A549 (cell line): ENCODE results near the gene PLD6. TPM values are rescaled to one million over a fixed set of nuclear protein-coding genes. Genes with fewer than 3 reads are reported as not detected.

Experiments
- ATAC-seq, 2 experiments: fragments of 200-7000 bp in 1 of 2; fragments of >200 bp in 1 of 2; cut with Nextera tagmentation in 1 of 2; cut with Tn5 transposase in 1 of 2; 3 replicates each; pipeline versions ENCODE4 v1.8.0 to v1.9.1; 2018 to 2020; ENCODE audit warnings: mild to moderate bottlenecking in 1 of 2, moderate library complexity in 1 of 2
- CTCF ChIA-PET: fragments of 300-600 bp; sonication (Branson Sonifier 250); formaldehyde crosslinking; extraction: SDS; loops from one replicate; lab custom pipeline; 2021; ENCODE audit warnings: antibody characterized with exemption, inconsistent platforms; lab: Yijun Ruan, JAX
- POLR2A ChIA-PET: fragments of 350-600 bp; formaldehyde crosslinking; extraction: SDS; loops from one replicate; lab custom pipeline; 2021; ENCODE audit warnings: antibody characterized with exemption, inconsistent platforms; lab: Yijun Ruan, JAX
- DNase-seq, 2 experiments: peaks; one replicate each; pipeline versions ENCODE4 v3.0.0 to v3.0.0-alpha.2; 2011 to 2016; ENCODE audit warnings: low read depth in 1 of 2, low spot score in 1 of 2
- FAIRE-seq: peaks from 2 replicates; lab custom pipeline; 2011; peaks lifted over from hg19 to GRCh38; lab: Jason Lieb, UNC
- H3K27ac ChIP-seq, 2 experiments: fragments of >200 bp; sonication (Bioruptor Twin); formaldehyde crosslinking; 3 replicates each; pipeline ENCODE4 v1.5.1; 2016 to 2017
- H3K4me1 ChIP-seq: fragments of >200 bp; sonication (Bioruptor Twin); formaldehyde crosslinking; 3 replicates; pipeline ENCODE4 v1.6.1; 2016
- H3K4me2 ChIP-seq: fragments of >200 bp; sonication (Bioruptor Twin); formaldehyde crosslinking; 3 replicates; pipeline ENCODE4 v1.6.1; 2016
- H3K4me3 ChIP-seq: fragments of >200 bp; sonication (Bioruptor Twin); formaldehyde crosslinking; 3 replicates; pipeline ENCODE4 v1.5.1; 2016
- H3K9me3 ChIP-seq: fragments of >200 bp; sonication (Bioruptor Twin); formaldehyde crosslinking; 3 replicates; pipeline ENCODE4 v1.6.1; 2016
- BCL3 ChIP-seq: fragments of >200 bp; sonication (Bioruptor Twin); formaldehyde crosslinking; IDR thresholded peaks from 3 replicates; pipeline ENCODE4 v1.6.1; 2016
- BHLHE40 ChIP-seq: IDR thresholded peaks from 2 replicates; pipeline ENCODE4 v1.6.1; 2012; ENCODE audit warnings: low read depth, low read length, inconsistent platforms
- CBX2 ChIP-seq: fragments of 200-600 bp; sonication (generic); IDR thresholded peaks from 2 replicates; pipeline ENCODE4 v1.6.1; 2016; ENCODE audit warnings: low read depth, mild to moderate bottlenecking, borderline replicate concordance
- CEBPB ChIP-seq, 2 experiments: fragments of >200 bp in 1 of 2; sonication (Bioruptor Twin) in 1 of 2; formaldehyde crosslinking in 1 of 2; IDR thresholded peaks; 2 replicates each; pipeline ENCODE4 v1.6.1; 2012 to 2016
- EHF ChIP-seq: fragments of 250-450 bp; sonication (Bioruptor Pico); IDR thresholded peaks from 2 replicates; pipeline ENCODE4 v1.5.0; 2020; ENCODE audit warnings: mild to moderate bottlenecking
- ESRRA ChIP-seq: fragments of 150-350 bp; IDR thresholded peaks from 2 replicates; pipeline ENCODE4 v1.6.1; 2014; ENCODE audit warnings: mild to moderate bottlenecking, low read length, borderline replicate concordance
- FOSL2 ChIP-seq, 2 experiments: fragments of 450-650 bp in 1 of 2; fragments of >200 bp in 1 of 2; sonication (Bioruptor Twin) in 1 of 2; formaldehyde crosslinking; IDR thresholded peaks; 2 replicates each; pipeline versions ENCODE4 v1.5.0 to v1.6.1; 2016 to 2020; ENCODE audit warnings: mild to moderate bottlenecking in 1 of 2, moderate library complexity in 1 of 2
- GATA3 ChIP-seq: IDR thresholded peaks from 2 replicates; pipeline ENCODE4 v1.6.1; 2012; ENCODE audit warnings: borderline replicate concordance
- HES2 ChIP-seq: fragments of >200 bp; sonication (Bioruptor Twin); formaldehyde crosslinking; IDR thresholded peaks from 2 replicates; pipeline ENCODE4 v1.6.1; 2016
- HEYL ChIP-seq: fragments of 250-450 bp; sonication (Bioruptor Pico); IDR thresholded peaks from 2 replicates; pipeline ENCODE4 v1.8.0; 2021; ENCODE audit warnings: mild to moderate bottlenecking, moderate library complexity
- HMGXB4 ChIP-seq: fragments of 250-450 bp; sonication (Bioruptor Pico); IDR thresholded peaks from 2 replicates; pipeline ENCODE4 v1.5.0; 2021; ENCODE audit warnings: mild to moderate bottlenecking, moderate library complexity, borderline replicate concordance
- HOXB13 ChIP-seq: fragments of 250-450 bp; sonication (Bioruptor Pico); IDR thresholded peaks from 2 replicates; pipeline ENCODE4 v1.5.0; 2020; ENCODE audit warnings: low read depth, mild to moderate bottlenecking, moderate library complexity
- MAFK ChIP-seq: fragments of 450-650 bp; IDR thresholded peaks from 2 replicates; pipeline ENCODE4 v1.6.1; 2014; ENCODE audit not compliant: partially characterized antibody
- MYC ChIP-seq: IDR thresholded peaks from 2 replicates; pipeline ENCODE4 v1.6.1; 2012; ENCODE audit warnings: mild to moderate bottlenecking, inconsistent platforms, low read length, improper control_type of control experiment, borderline replicate concordance
- NFE2L2 ChIP-seq: fragments of 150-350 bp; conservative IDR thresholded peaks from 2 replicates; pipeline ENCODE4 v1.6.1; 2014; ENCODE audit warnings: low read length
- RAD21 ChIP-seq, 2 experiments: fragments of >200 bp in 1 of 2; sonication (Bioruptor Twin) in 1 of 2; formaldehyde crosslinking in 1 of 2; IDR thresholded peaks in 1 of 2; conservative IDR thresholded peaks in 1 of 2; 2 replicates in 1 of 2; 3 replicates in 1 of 2; pipeline ENCODE4 v1.6.1; 2012 to 2018; ENCODE audit warnings: inconsistent platforms in 1 of 2
- RCOR1 ChIP-seq: fragments of 150-350 bp; IDR thresholded peaks from 2 replicates; pipeline ENCODE4 v1.6.1; 2014; ENCODE audit warnings: antibody characterized with exemption, low read length, low read depth
- REST ChIP-seq: fragments of 200-600 bp; sonication (generic); IDR thresholded peaks from 2 replicates; pipeline ENCODE4 v1.6.1; 2016; ENCODE audit warnings: antibody characterized with exemption, mild to moderate bottlenecking, moderate library complexity
- TP53 ChIP-seq: fragments of 250-450 bp; sonication (Bioruptor Pico); IDR thresholded peaks from 2 replicates; pipeline ENCODE4 v1.5.0; 2021; ENCODE audit warnings: mild to moderate bottlenecking, moderate library complexity
- USF2 ChIP-seq: fragments of 450-650 bp; IDR thresholded peaks from 2 replicates; pipeline ENCODE4 v1.6.1; 2014; ENCODE audit warnings: antibody characterized with exemption
- ZNF302 ChIP-seq: fragments of 250-450 bp; sonication (Bioruptor Pico); IDR thresholded peaks from 2 replicates; pipeline ENCODE4 v1.9.0; 2021; ENCODE audit warnings: inconsistent platforms, mild to moderate bottlenecking, moderate library complexity
- ZSCAN20 ChIP-seq: fragments of 250-450 bp; sonication (Bioruptor Pico); IDR thresholded peaks from 2 replicates; pipeline ENCODE4 v1.8.0; 2022; ENCODE audit warnings: mild to moderate bottlenecking, moderate library complexity
- WGBS: methylation state at CpG from one replicate; pipeline ENCODE4 v1.1.6; 2017; ENCODE audit errors: missing lambda C conversion rate; 5-methylcytosine and 5-hydroxymethylcytosine counted together
- polyA plus RNA-seq, 4 experiments: library from polyadenylated mRNA; depleted of rRNA in 3 of 4; stranded (reverse); fragments of >200 nt; fragmentation: RNase III in 1 of 4; extraction: RNeasy Plus Mini Kit Qiagen cat#74134 plus additional on column Dnase treatment in 1 of 4; gene quantifications; 2 replicates in 3 of 4; 3 replicates in 1 of 4; pipeline ENCODE4 v1.2.3, GENCODE V29; 2011 to 2017

PLD6 gene
- polyA plus RNA-seq, 2 of the 4 experiments (the other 2 are of a cell fraction): 5.6 to 5.7 TPM

- TF ChIP-seq USF2: no peak
- no peak for TF ChIP-seq GATA3
- TF ChIP-seq FOSL2 (IDR thresholded peaks at IDR 0.05): no peak
- TF ChIP-seq FOSL2 (CRISPR knock-in tag; IDR thresholded peaks at IDR 0.05): no peak
Observed at GRCh38 chr17:17223736-17224135, 17.6 kb upstream of the PLD6 start (continued).

- H3K4me3 ChIP-seq: no peak overlapping the region
- H3K4me2 ChIP-seq: no peak overlapping the region
- TF ChIP-seq BHLHE40 (no peak), REST (no peak), HMGXB4 (CRISPR knock-in tag) (no peak), ZSCAN20 (CRISPR knock-in tag) (no peak), HOXB13 (CRISPR knock-in tag) (no peak), RCOR1 (no peak), CBX2 (no peak), TP53 (CRISPR knock-in tag) (no peak), NFE2L2 (no peak), MYC (no peak), EHF (no peak), ZNF302 (CRISPR knock-in tag) (no peak), RAD21 (conservative IDR thresholded peaks at IDR 0.05 in 1 of 2, IDR thresholded peaks at IDR 0.05 in 1 of 2) (no peak), HES2 (no peak), HEYL (CRISPR knock-in tag) (no peak)
- ATAC-seq (no peak), DNase-seq (no peak), FAIRE-seq (no peak)
- CTCF ChIA-PET: interaction anchor here (0.7 to 1.9 kb wide), 5 partner anchors 9 to 220 kb away, joined by 3 to 5 read pairs (median 3); no protein-coding TSS in a partner anchor
- no peak overlapping the region for H3K27ac ChIP-seq
- POLR2A ChIA-PET: no interaction called here
- no peaks in the 10 kb centered on the region for H3K4me1 ChIP-seq
- 97% methylated on average over 22 of the region's 22 CpGs for WGBS
- no peaks in the 10 kb centered on the region for H3K9me3 ChIP-seq
Observed at GRCh38 chr17:17221329-17221728, 15.2 kb upstream of the PLD6 start.

- CTCF ChIA-PET: interaction anchor here (0.9 to 1.9 kb wide), 3 partner anchors 10 to 29 kb away, joined by 3 to 5 read pairs (median 4); no protein-coding TSS in a partner anchor
- ATAC-seq: no peak
- Histone ChIP-seq H3K27ac (no peak overlapping the region), H3K4me2 (no peak overlapping the region), H3K4me3 (no peak overlapping the region), H3K4me1 (no peaks in the 10 kb centered on the region), H3K9me3 (no peaks in the 10 kb centered on the region)
- no peak for FAIRE-seq
- 94% methylated on average over 8 of the region's 8 CpGs for WGBS
- no peak for DNase-seq
- POLR2A ChIA-PET: no interaction called here
- TF ChIP-seq ESRRA (no peak), CEBPB (IDR thresholded peaks at IDR 0.05) (no peak), RAD21 (conservative IDR thresholded peaks at IDR 0.05 in 1 of 2, IDR thresholded peaks at IDR 0.05 in 1 of 2) (no peak), HEYL (CRISPR knock-in tag) (no peak), BCL3 (no peak), REST (no peak), TP53 (CRISPR knock-in tag) (no peak), MAFK (no peak), HES2 (no peak), ZNF302 (CRISPR knock-in tag) (no peak), CBX2 (no peak)
Observed at GRCh38 chr17:17220529-17220928, 14.4 kb upstream of the PLD6 start.
